Keratinocyte (primary cell): ENCODE data around the gene TWSG1. TPM values are rescaled to one million over a fixed set of nuclear protein-coding genes. Genes with fewer than 3 reads are reported as not detected.

Source experiments
- DNase-seq: peaks from one replicate; pipeline ENCODE4 v3.0.0-alpha.2; 2011; ENCODE audit warnings: low read depth, missing footprints, low spot score
- FAIRE-seq: peaks from 2 replicates; lab custom pipeline; 2011; peaks lifted over from hg19 to GRCh38; lab: Jason Lieb, UNC
- H2AFZ ChIP-seq: 2 replicates; pipeline ENCODE4 v1.6.0; 2012; ENCODE audit warnings: low read length, control low read depth, inconsistent platforms; ENCODE audit not compliant: control insufficient read depth
- H3K27ac ChIP-seq: 2 replicates; pipeline ENCODE4 v1.5.1; 2011; ENCODE audit warnings: low read length; ENCODE audit not compliant: control insufficient read depth, insufficient read depth
- H3K27me3 ChIP-seq: 3 replicates; pipeline ENCODE4 v1.6.0; 2011; ENCODE audit warnings: low read length; ENCODE audit not compliant: control insufficient read depth, insufficient read depth; ENCODE audit errors: extremely low read depth
- H3K36me3 ChIP-seq, 2 experiments: 2 replicates in 1 of 2; 3 replicates in 1 of 2; pipeline ENCODE4 v1.5.1; 2011; ENCODE audit warnings: low read length in 2 of 2, mild to moderate bottlenecking in 1 of 2; ENCODE audit not compliant: control insufficient read depth in 2 of 2, insufficient read depth in 2 of 2; ENCODE audit errors: extremely low read depth in 1 of 2
- H3K4me1 ChIP-seq: 3 replicates; pipeline ENCODE4 v1.5.1; 2011; ENCODE audit warnings: low read length; ENCODE audit not compliant: control insufficient read depth, insufficient read depth; ENCODE audit errors: extremely low read depth
- H3K4me2 ChIP-seq: 3 replicates; pipeline ENCODE4 v1.6.0; 2011; ENCODE audit warnings: low read depth, low read length; ENCODE audit not compliant: control insufficient read depth, insufficient read depth; ENCODE audit errors: extremely low read depth
- H3K4me3 ChIP-seq, 3 experiments: fragments of 200-600 bp in 1 of 3; sonication (generic) in 1 of 3; 2 replicates in 2 of 3; 3 replicates in 1 of 3; pipeline ENCODE4 v1.5.1; 2011 to 2016; ENCODE audit warnings: low read length in 3 of 3, mild to moderate bottlenecking in 3 of 3, control low read depth in 2 of 3, inconsistent platforms in 1 of 3, low read depth in 1 of 3, mixed read lengths in 1 of 3, mixed run types in 1 of 3, moderate library complexity in 1 of 3; ENCODE audit not compliant: control insufficient read depth in 2 of 3, insufficient read depth in 2 of 3; ENCODE audit errors: extremely low read depth in 1 of 3
- H3K79me2 ChIP-seq: 2 replicates; pipeline ENCODE4 v1.6.0; 2012; ENCODE audit warnings: low read length; ENCODE audit not compliant: control insufficient read depth, insufficient read depth
- H3K9ac ChIP-seq: 3 replicates; pipeline ENCODE4 v1.6.0; 2011; ENCODE audit warnings: low read length; ENCODE audit not compliant: control insufficient read depth, insufficient read depth; ENCODE audit errors: extremely low read depth
- H3K9me1 ChIP-seq: 3 replicates; pipeline ENCODE4 v1.6.0; 2011; ENCODE audit warnings: low read length; ENCODE audit not compliant: control insufficient read depth, insufficient read depth; ENCODE audit errors: extremely low read depth
- H3K9me3 ChIP-seq: 2 replicates; pipeline ENCODE4 v1.5.1; 2012; ENCODE audit warnings: low read depth, low read length; ENCODE audit not compliant: control insufficient read depth
- H4K20me1 ChIP-seq: 3 replicates; pipeline ENCODE4 v1.6.0; 2011; ENCODE audit warnings: low read length; ENCODE audit not compliant: control insufficient read depth, insufficient read depth; ENCODE audit errors: extremely low read depth
- CTCF ChIP-seq, 3 experiments: IDR thresholded peaks in 1 of 3; conservative IDR thresholded peaks in 1 of 3; optimal IDR thresholded peaks in 1 of 3; 2 replicates in 2 of 3; 3 replicates in 1 of 3; pipeline versions ENCODE3 to v1.5.1; 2011; ENCODE audit warnings: low read length in 3 of 3, mild to moderate bottlenecking in 3 of 3, moderate library complexity in 2 of 3, control low read depth in 1 of 3, inconsistent platforms in 1 of 3; ENCODE audit not compliant: insufficient read depth in 2 of 3; ENCODE audit errors: extremely low read depth in 1 of 3
- EZH2 ChIP-seq: IDR thresholded peaks from one replicate; pipeline ENCODE4 v1.6.1; 2012; ENCODE audit warnings: inconsistent platforms, mild to moderate bottlenecking, low read length, moderate library complexity
- dilution Hi-C: fragments of 300-500 bp; cut with MboI; formaldehyde crosslinking; loops from one replicate; pipeline ENCODE4 v1.7.0; 2020; ENCODE audit warnings: low sequenced_read_pairs; ENCODE audit not compliant: extremely low pct_ligation_motif_present
- polyA plus RNA-seq, 5 experiments: library from polyadenylated mRNA; depleted of rRNA in 3 of 5; stranded (reverse) in 3 of 5; stranded (forward) in 1 of 5; unstranded in 1 of 5; fragments of >200 nt; gene quantifications; 1 replicate in 1 of 5; 2 replicates in 3 of 5; 3 replicates in 1 of 5; pipeline versions ENCODE4 v1.2.1 to v1.2.3, GENCODE V29; 2011 to 2012; ENCODE audit warnings: missing spikeins in 2 of 5, low read depth in 1 of 5, low replicate concordance in 1 of 5

TWSG1 gene
- polyA plus RNA-seq, 1 donor (not counting 4 experiments of a cell fraction or from before 2014, with no cell fraction given), result 46.9 TPM

- DNase-seq, result no peak
- Histone ChIP-seq H4K20me1 (no peaks in the 10 kb centered on the region), H2AFZ (no peak overlapping the region), H3K27me3 (no peaks in the 10 kb centered on the region), H3K27ac (no peak overlapping the region), H3K4me2 (no peak overlapping the region), H3K4me3 (no peak overlapping the region), H3K79me2 (no peaks in the 10 kb centered on the region), H3K9me3 (peaks cover 2% of the 10 kb centered on the region), H3K9ac (no peak overlapping the region), H3K4me1 (peaks cover 28% of the 10 kb centered on the region), H3K36me3 (no peaks in the 10 kb centered on the region), H3K9me1 (no peaks in the 10 kb centered on the region)
- dilution Hi-C loops, result no loop called here
- no peak for FAIRE-seq
- TF ChIP-seq CTCF (optimal IDR thresholded peaks at IDR 0.05 in 1 of 3, IDR thresholded peaks at IDR 0.05 in 1 of 3, conservative IDR thresholded peaks at IDR 0.05 in 1 of 3; ENCODE audit: extremely low read depth in 1 of 3, insufficient read depth in 2 of 3, low read length in 3 of 3), result no peak
- TF ChIP-seq EZH2, result no peak
Measured at GRCh38 chr18:9421096-9421900, 86.7 kb downstream of the TWSG1 start.

GRCh38 chr18:9421901-9422327 is 87.3 kb downstream of the TWSG1 start:
- peaks cover 23% of the 10 kb centered on the region for H3K4me1 ChIP-seq
- no peaks in the 10 kb centered on the region for H3K27me3 ChIP-seq
- no peaks in the 10 kb centered on the region for H4K20me1 ChIP-seq
- dilution Hi-C loops, result no loop called here
- H3K9me1 ChIP-seq, result no peaks in the 10 kb centered on the region
- H3K36me3 ChIP-seq, result no peaks in the 10 kb centered on the region
- no peak overlapping the region for H3K4me2 ChIP-seq
- H3K4me3 ChIP-seq, result no peak overlapping the region
- H3K9ac ChIP-seq, result no peak overlapping the region
- peaks cover 2% of the 10 kb centered on the region for H3K9me3 ChIP-seq
- TF ChIP-seq EZH2, result no peak
- TF ChIP-seq CTCF (optimal IDR thresholded peaks at IDR 0.05 in 1 of 3, IDR thresholded peaks at IDR 0.05 in 1 of 3, conservative IDR thresholded peaks at IDR 0.05 in 1 of 3; ENCODE audit: extremely low read depth in 1 of 3, insufficient read depth in 2 of 3, low read length in 3 of 3), result no peak
- FAIRE-seq, result no peak
- no peak for DNase-seq
- H2AFZ ChIP-seq, result no peak overlapping the region
- no peaks in the 10 kb centered on the region for H3K79me2 ChIP-seq
- H3K27ac ChIP-seq, result no peak overlapping the region
